Astrocyte (in vitro differentiated cells and primary cell): ENCODE measurements around the gene LCN2. TPM values are rescaled to one million over a fixed set of nuclear protein-coding genes. Genes with fewer than 3 reads are reported as not detected.

Experiments
- DNase-seq: peaks from one replicate; pipeline ENCODE4 v3.0.0-alpha.2; 2010; ENCODE audit warnings: low read depth
- FAIRE-seq: peaks from 2 replicates; lab custom pipeline; 2011; peaks lifted over from hg19 to GRCh38; lab: Jason Lieb, UNC
- H2AFZ ChIP-seq: 2 replicates; pipeline ENCODE4 v1.6.0; 2012; ENCODE audit warnings: low read depth, low read length, inconsistent platforms
- H3K27ac ChIP-seq: 2 replicates; pipeline ENCODE4 v1.5.1; 2011; ENCODE audit warnings: low read depth, low read length, inconsistent platforms
- H3K27me3 ChIP-seq: 2 replicates; pipeline ENCODE4 v1.6.0; 2011; ENCODE audit warnings: low read length, inconsistent platforms; ENCODE audit not compliant: insufficient read depth
- H3K36me3 ChIP-seq: 2 replicates; pipeline ENCODE4 v1.5.1; 2011; ENCODE audit warnings: low read length, inconsistent platforms; ENCODE audit not compliant: insufficient read depth
- H3K4me1 ChIP-seq: 2 replicates; pipeline ENCODE4 v1.5.1; 2011; ENCODE audit warnings: low read length, inconsistent platforms; ENCODE audit not compliant: insufficient read depth
- H3K4me2 ChIP-seq: 2 replicates; pipeline ENCODE4 v1.6.0; 2012; ENCODE audit warnings: low read length, inconsistent platforms
- H3K4me3 ChIP-seq: 2 replicates; pipeline ENCODE4 v1.5.1; 2011; ENCODE audit warnings: low read depth, mild to moderate bottlenecking, low read length, inconsistent platforms; ENCODE audit not compliant: insufficient read depth
- H3K79me2 ChIP-seq: 2 replicates; pipeline ENCODE4 v1.6.0; 2012; ENCODE audit warnings: mild to moderate bottlenecking, low read length, inconsistent platforms; ENCODE audit not compliant: insufficient read depth
- H3K9ac ChIP-seq: 2 replicates; pipeline ENCODE4 v1.6.0; 2012; ENCODE audit warnings: mild to moderate bottlenecking, low read length, inconsistent platforms
- H3K9me3 ChIP-seq: 2 replicates; pipeline ENCODE4 v1.5.1; 2012; ENCODE audit warnings: low read depth, mild to moderate bottlenecking, low read length, inconsistent platforms; ENCODE audit not compliant: insufficient read depth
- H4K20me1 ChIP-seq: 2 replicates; pipeline ENCODE4 v1.6.0; 2012; ENCODE audit warnings: low read length, inconsistent platforms; ENCODE audit not compliant: insufficient read depth
- H3K27ac Mint-ChIP-seq: one replicate; pipeline ENCODE4 v1.8.0; 2021; ENCODE audit warnings: mild to moderate bottlenecking, mixed read lengths; ENCODE audit not compliant: unreplicated experiment
- H3K27me3 Mint-ChIP-seq: one replicate; pipeline ENCODE4 v1.8.0; 2021; ENCODE audit warnings: low read depth, mixed read lengths; ENCODE audit not compliant: unreplicated experiment
- H3K36me3 Mint-ChIP-seq: one replicate; pipeline ENCODE4 v1.8.0; 2021; ENCODE audit warnings: low read depth, mixed read lengths; ENCODE audit not compliant: unreplicated experiment
- H3K4me1 Mint-ChIP-seq: one replicate; pipeline ENCODE4 v1.8.0; 2021; ENCODE audit warnings: low read depth, mixed read lengths; ENCODE audit not compliant: unreplicated experiment
- H3K4me3 Mint-ChIP-seq: one replicate; pipeline ENCODE4 v1.8.0; 2021; ENCODE audit warnings: mild to moderate bottlenecking, moderate library complexity, mixed read lengths; ENCODE audit not compliant: unreplicated experiment
- H3K9me3 Mint-ChIP-seq: one replicate; pipeline ENCODE4 v1.8.0; 2021; ENCODE audit warnings: mild to moderate bottlenecking, mixed read lengths; ENCODE audit not compliant: unreplicated experiment
- EZH2 ChIP-seq: IDR thresholded peaks from 2 replicates; pipeline ENCODE4 v1.6.1; 2012; ENCODE audit warnings: mild to moderate bottlenecking, low read length, inconsistent platforms; ENCODE audit not compliant: insufficient read depth
- total RNA-seq: library from RNA; stranded (reverse); gene quantifications from 2 replicates; pipeline ENCODE4 v1.2.1, GENCODE V29; 2021
- TF ChIP-seq, protein P1 (sequence below): IDR thresholded peaks from 2 replicates; pipeline ENCODE4 v1.5.1; 2011; ENCODE audit warnings: low read depth, mild to moderate bottlenecking, inconsistent platforms, low read length, moderate library complexity; ENCODE audit not compliant: insufficient read depth

LCN2 gene
- total RNA-seq, 1 donor from 2014 or later, result not detected

DNA sequence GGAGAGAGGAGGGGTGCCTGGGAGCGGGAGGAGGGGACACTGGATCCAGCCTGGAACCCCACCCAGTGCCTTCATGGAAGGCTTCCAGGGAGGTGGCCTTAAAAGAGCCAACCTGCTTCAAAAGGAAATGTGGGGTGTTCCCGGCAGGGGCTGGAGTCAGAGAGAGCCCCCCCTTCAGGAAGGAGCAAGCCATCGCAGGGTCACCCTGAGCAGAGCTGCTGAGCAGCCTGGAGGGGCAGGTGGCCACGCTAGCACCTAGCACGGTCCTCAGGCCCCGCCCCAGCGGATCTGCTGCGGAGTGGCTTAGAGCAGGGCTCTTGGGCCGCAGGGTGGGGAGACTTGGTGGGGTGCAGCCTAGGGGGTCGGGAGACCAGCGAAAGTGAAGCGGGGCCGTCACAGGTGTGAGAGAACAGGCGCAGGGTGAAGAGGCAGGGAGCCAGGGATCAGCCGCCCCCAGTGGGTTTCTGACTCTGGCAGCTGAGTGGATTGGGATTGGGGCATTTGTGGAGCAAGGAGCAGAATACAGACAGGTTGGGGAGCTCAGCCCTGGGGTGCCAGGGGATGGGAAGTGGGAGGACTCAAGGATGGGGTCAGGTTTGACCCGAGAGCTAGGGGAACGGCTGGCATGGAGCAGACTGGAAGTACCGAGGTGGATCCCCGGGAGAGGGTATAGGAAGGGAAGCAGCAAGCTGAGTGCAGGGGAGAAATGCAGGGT lies 1.5 kb downstream of the LCN2 start:
- Histone ChIP-seq H3K36me3 (no peaks in the 10 kb centered on the region), H3K27ac (no peak overlapping the region), H3K4me2 (no peak overlapping the region), H3K4me1 (no peaks in the 10 kb centered on the region), H3K79me2 (no peaks in the 10 kb centered on the region), H3K4me3 (no peak overlapping the region), H4K20me1 (no peaks in the 10 kb centered on the region), H3K27me3 (no peaks in the 10 kb centered on the region), H3K9ac (no peak overlapping the region), H2AFZ (no peak overlapping the region), H3K9me3 (no peaks in the 10 kb centered on the region)
- no peak for TF ChIP-seq EZH2
- TF ChIP-seq, protein P1, sequence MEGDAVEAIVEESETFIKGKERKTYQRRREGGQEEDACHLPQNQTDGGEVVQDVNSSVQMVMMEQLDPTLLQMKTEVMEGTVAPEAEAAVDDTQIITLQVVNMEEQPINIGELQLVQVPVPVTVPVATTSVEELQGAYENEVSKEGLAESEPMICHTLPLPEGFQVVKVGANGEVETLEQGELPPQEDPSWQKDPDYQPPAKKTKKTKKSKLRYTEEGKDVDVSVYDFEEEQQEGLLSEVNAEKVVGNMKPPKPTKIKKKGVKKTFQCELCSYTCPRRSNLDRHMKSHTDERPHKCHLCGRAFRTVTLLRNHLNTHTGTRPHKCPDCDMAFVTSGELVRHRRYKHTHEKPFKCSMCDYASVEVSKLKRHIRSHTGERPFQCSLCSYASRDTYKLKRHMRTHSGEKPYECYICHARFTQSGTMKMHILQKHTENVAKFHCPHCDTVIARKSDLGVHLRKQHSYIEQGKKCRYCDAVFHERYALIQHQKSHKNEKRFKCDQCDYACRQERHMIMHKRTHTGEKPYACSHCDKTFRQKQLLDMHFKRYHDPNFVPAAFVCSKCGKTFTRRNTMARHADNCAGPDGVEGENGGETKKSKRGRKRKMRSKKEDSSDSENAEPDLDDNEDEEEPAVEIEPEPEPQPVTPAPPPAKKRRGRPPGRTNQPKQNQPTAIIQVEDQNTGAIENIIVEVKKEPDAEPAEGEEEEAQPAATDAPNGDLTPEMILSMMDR, result no peak
- Mint-ChIP-seq H3K36me3 (no peaks in the 10 kb centered on the region), H3K4me1 (peaks cover 6% of the 10 kb centered on the region), H3K4me3 (no peak overlapping the region), H3K9me3 (no peaks in the 10 kb centered on the region), H3K27ac (no peak overlapping the region), H3K27me3 (peaks cover 39% of the 10 kb centered on the region)
- DNase-seq (no peak), FAIRE-seq (no peak)

DNA sequence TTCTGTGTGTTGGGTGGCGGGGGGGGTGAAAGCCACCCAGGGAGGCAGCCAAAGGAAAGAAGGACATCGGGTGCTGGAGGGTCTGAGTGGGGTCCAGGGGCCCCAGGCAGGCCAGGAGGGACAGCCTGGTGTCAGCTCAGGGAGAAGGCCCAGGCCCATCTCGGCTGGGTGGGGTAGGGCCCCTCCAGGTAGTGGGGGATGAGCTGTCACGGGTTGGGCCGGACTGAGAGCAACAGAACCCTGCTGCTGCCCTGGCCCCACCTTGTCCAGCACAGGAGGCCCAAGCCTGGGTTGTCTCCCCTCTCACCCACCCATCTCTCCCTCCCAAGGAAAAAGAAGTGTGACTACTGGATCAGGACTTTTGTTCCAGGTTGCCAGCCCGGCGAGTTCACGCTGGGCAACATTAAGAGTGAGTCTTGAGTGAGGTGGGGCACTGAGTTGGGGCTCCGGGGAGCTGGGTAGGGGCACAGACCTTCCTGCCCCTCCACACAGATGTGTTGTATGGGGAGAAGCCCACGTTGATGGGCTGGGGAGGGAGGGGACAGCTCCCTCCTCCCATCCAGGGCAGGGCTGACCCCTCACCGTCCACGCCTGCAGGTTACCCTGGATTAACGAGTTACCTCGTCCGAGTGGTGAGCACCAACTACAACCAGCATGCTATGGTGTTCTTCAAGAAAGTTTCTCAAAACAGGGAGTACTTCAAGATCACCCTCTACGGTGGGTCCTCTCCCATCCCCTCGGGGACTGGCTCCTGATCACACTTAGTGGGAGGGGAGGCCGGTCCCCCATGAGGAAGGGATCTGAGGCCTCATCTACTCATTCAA lies 2.3 kb downstream of the LCN2 start:
- H3K27ac Mint-ChIP-seq, result no peak overlapping the region
- Histone ChIP-seq H3K4me3 (no peak overlapping the region), H3K27me3 (no peaks in the 10 kb centered on the region), H3K4me1 (no peaks in the 10 kb centered on the region), H3K9me3 (no peaks in the 10 kb centered on the region), H2AFZ (no peak overlapping the region), H3K9ac (no peak overlapping the region), H3K79me2 (no peaks in the 10 kb centered on the region), H3K36me3 (no peaks in the 10 kb centered on the region), H3K4me2 (no peak overlapping the region), H3K27ac (no peak overlapping the region), H4K20me1 (no peaks in the 10 kb centered on the region)
- DNase-seq, result no peak
- peaks cover 6% of the 10 kb centered on the region for H3K4me1 Mint-ChIP-seq
- no peak for TF ChIP-seq EZH2
- no peaks in the 10 kb centered on the region for H3K36me3 Mint-ChIP-seq
- no peaks in the 10 kb centered on the region for H3K9me3 Mint-ChIP-seq
- H3K4me3 Mint-ChIP-seq, result peak overlapping the region; percentile 40
- peaks cover 38% of the 10 kb centered on the region for H3K27me3 Mint-ChIP-seq
- no peak for FAIRE-seq

GRCh38 chr9:128152133-128153059 lies 3.1 kb downstream of the LCN2 start:
- Mint-ChIP-seq H3K27ac (no peak overlapping the region), H3K9me3 (no peaks in the 10 kb centered on the region), H3K4me3 (no peak overlapping the region), H3K27me3 (peaks cover 37% of the 10 kb centered on the region), H3K4me1 (peaks cover 6% of the 10 kb centered on the region), H3K36me3 (no peaks in the 10 kb centered on the region)
- H3K9me3 ChIP-seq, result no peaks in the 10 kb centered on the region
- H3K27ac ChIP-seq, result no peak overlapping the region
- H3K4me2 ChIP-seq, result no peak overlapping the region
- H3K4me3 ChIP-seq, result no peak overlapping the region
- no peaks in the 10 kb centered on the region for H3K27me3 ChIP-seq
- H3K79me2 ChIP-seq, result no peaks in the 10 kb centered on the region
- no peak overlapping the region for H3K9ac ChIP-seq
- no peaks in the 10 kb centered on the region for H3K36me3 ChIP-seq
- H2AFZ ChIP-seq, result no peak overlapping the region
- no peaks in the 10 kb centered on the region for H4K20me1 ChIP-seq
- no peak for FAIRE-seq
- DNase-seq, result no peak
- H3K4me1 ChIP-seq, result no peaks in the 10 kb centered on the region
- no peak for TF ChIP-seq EZH2
- TF ChIP-seq, protein P1, result no peak
